ENCODE results near the gene USP9Y. TPM values are rescaled to one million over a fixed set of nuclear protein-coding genes. Genes with fewer than 3 reads are reported as not detected.
"Not testable (repeated sequence)": the region's sequence is repeated elsewhere in the genome, so short reads cannot be mapped to it uniquely, and the experiment has no call there.

USP9Y gene, protein sequence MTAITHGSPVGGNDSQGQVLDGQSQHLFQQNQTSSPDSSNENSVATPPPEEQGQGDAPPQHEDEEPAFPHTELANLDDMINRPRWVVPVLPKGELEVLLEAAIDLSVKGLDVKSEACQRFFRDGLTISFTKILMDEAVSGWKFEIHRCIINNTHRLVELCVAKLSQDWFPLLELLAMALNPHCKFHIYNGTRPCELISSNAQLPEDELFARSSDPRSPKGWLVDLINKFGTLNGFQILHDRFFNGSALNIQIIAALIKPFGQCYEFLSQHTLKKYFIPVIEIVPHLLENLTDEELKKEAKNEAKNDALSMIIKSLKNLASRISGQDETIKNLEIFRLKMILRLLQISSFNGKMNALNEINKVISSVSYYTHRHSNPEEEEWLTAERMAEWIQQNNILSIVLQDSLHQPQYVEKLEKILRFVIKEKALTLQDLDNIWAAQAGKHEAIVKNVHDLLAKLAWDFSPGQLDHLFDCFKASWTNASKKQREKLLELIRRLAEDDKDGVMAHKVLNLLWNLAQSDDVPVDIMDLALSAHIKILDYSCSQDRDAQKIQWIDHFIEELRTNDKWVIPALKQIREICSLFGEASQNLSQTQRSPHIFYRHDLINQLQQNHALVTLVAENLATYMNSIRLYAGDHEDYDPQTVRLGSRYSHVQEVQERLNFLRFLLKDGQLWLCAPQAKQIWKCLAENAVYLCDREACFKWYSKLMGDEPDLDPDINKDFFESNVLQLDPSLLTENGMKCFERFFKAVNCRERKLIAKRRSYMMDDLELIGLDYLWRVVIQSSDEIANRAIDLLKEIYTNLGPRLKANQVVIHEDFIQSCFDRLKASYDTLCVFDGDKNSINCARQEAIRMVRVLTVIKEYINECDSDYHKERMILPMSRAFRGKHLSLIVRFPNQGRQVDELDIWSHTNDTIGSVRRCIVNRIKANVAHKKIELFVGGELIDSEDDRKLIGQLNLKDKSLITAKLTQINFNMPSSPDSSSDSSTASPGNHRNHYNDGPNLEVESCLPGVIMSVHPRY (N-terminal part only)
- total RNA-seq: 10 to 100 TPM; 10.7 to 13.5 TPM

DNA sequence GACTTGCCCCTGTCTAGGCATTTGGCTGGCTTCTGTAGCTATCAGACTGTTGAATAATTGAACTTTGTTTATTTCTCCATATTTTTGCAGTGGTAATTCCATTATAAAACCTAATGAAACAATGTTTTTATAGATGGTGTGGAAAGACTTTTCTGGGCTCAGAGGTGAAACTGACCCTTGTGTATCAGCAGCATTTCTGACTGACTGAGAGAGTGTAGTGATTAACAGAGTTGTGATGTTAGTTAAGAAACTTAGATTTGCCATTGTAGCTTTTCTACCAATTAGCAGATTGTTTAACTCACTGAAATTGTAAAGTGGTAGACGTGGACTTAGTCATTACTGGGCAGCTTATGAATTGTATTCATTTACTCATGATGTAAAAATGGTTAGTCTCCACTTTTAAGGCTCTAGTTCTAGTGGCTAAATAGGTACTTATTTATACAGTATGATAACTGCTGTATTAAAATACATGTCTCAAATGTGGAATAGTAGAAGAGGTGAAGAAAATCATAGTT, at the start of gene USP9Y:
Gene USP9Y, plus strand, starts transcription at position 51 of the 515 bp plus-strand sequence. CDS start 8,217 bp downstream, outside the sequence.
- ChIA-PET CTCF (no interaction called here), POLR2A (no interaction called here)

DNA sequence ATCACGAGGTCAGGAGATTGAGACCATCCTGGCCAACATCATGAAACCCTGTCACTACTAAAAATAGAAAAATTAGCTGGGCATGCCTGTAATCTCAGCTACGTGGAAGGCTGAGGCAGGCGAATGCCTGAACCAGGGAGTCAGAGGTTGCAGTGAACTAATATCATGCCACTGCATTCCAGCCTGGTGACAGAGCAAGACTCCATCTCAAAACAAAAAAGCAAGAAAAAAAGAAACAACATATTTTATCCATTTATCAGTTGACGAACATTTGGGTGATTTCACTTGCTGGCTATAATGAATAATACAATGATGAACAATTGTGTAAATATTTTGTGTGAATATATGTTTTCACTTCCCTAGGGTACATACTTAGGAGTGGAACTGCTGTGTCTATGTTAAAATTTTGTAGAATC, 49.4 kb upstream of the USP9Y start:
- ChIA-PET POLR2A (no interaction called here), CTCF (no interaction called here)

DNA sequence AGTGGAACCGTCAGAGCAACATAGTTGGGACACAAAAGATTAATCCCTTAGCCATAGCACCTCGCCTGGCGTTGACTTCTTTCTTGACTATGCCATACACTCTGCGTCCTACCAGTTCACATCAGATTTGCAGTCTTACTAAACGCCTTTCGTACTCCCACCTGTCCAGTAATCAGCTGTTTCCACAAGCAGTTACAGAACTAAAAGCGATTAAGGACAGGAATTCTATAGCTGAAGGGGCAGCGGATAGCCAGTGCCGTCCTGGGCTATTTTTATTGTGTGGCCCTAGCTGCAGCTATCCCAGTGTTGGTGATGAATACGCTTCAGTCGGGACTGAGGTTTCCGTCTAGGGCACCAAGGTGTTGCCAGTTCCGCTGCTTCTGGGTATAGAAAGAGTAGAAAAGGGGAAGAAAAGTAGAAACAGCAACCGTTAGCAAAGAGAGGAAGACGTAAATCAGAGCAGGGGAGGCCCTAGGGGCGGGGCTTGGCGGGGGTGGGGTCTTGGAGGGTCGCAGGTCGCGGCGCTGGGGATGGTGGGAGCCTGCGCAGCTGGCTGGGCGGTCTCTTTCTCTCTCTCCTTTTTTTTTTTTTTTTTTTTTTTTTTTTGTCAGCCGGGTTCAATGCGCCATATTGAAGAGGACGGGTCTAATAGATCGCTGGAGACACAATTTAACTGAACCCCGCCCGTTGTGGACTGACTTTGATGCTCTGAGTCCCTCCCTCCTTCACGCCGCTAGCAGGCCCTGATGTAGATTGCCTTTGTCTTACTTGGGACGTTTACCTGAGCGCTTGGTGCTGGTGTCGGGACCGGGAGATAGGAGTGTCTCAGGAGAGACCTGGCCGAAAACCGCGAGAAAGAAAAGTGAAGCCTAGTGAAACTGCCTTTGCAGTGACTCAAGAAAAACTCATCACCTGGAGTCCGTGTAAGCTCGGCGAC, 39.0 kb upstream of the USP9Y start:
- CTCF ChIA-PET: interaction anchor here (0.6 kb wide), 2 partner anchors 121 to 1630 kb away, joined by 3 to 8 read pairs; no protein-coding TSS in a partner anchor

DNA sequence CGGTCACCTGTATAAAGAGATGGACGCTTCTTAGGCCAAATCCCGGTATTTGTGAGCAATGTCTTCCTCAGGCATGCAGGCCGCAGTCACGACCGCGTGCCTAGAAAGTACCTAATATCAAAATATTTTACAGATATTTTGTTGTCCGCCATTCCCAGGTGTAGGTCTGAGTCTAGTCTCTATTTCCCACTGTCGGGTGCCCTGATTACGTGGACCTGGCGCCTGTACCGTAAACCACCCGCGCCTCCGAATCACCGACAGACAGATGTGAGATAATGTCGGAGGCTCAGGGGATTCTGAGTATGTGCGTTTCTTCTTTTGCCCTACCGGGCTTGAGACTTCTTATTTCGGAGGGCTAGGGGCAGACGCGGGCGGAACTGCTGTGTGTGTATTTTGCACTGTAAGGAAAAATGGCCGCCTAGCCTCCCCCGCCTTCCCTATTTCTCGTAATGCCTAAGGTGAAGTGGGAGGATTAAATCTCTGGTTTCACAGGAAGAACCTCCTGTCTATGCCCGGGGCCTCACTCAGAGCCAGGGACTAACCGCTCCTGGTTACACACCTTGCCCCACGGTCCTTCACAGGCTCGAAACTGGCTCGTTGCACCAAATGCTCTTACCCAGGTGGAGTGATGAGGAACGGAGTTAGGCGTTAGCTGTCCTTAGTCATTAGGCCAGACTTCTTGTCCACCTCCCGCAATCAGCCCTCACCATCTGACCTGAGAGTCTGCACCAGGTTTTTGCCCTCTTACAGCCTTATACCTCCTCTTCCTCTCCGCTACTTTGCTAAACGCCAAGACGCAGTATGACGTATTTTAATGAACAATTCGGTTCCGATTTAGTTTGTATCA, 38.1 kb upstream of the USP9Y start:
- CTCF ChIA-PET: no interaction called here
- POLR2A ChIA-PET: interaction anchor here (0.6 to 2.0 kb wide), 2 partner anchors 50 to 242 kb away, joined by 6 to 9 read pairs; partner anchors contain the start of gene DDX3Y

More for the DNA sequence above, 39.0 kb upstream of the USP9Y start:
- POLR2A ChIA-PET: interaction anchor here (0.6 to 2.0 kb wide), 4 partner anchors 13 to 243 kb away, joined by 4 to 15 read pairs (median 9); partner anchors contain the start of gene DDX3Y

DNA sequence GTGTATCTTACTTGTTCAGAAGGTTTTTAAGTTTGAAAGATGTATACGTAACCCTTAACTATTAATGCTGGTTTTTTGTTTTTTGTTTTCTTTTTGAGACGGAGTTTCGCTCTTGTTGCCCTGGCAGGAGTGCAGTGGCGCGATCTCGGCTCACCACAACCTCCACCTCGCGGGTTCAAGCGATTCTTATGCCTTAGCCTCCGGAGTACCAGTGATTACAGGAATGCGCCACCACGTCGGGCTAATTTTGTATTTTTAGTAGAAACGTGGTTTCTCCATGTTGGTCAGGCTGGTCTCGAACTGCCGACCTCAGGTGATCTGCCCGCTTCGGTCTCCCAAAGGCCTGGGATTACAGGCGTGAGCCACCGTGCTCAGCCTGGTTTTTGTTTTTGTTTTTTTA, 37.2 kb upstream of the USP9Y start:
- POLR2A ChIA-PET: interaction anchor here (0.6 kb wide), 1 partner anchor 49 kb away, joined by 6 read pairs; no protein-coding TSS in a partner anchor
- CTCF ChIA-PET: not testable (repeated sequence)

DNA sequence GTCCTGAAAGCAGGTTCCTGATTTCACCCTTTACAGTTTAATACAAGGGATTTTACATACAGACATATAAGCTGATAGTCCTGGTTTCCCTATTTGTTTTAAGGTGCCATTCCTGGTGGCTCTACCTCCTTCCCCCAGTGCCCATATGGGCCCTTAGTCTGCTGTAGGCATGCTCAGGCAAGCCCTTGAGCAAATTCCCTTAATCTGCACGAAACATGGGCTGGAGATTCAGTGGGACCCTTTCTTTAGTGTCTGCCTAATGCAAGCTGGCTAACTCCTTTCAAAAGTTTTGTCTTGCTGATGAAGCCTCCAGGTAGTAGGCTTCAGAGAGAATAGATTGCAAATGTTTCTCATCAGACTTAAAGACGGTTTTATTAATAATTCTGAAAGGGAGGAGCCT, 22.9 kb upstream of the USP9Y start:
- POLR2A ChIA-PET: no interaction called here
- CTCF ChIA-PET: no interaction called here

DNA sequence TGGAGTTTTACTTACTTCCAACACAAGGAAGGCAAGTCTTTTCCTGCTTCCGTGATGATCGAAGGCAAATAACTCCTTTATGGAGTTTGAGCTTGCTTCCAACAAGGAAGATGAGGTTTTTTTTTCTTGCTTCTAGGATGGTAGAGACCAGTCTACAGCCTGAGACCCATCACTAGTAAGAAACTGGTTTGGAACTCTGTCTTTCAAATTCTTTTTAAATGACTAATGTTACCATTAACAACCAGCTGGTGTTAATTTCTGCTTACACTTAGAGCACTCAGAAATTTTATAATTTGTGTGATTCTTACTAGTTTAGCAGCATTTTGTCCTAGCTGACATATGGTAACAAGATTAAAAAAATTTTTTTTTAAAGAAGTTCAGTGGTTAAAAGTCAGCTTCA, 19.5 kb upstream of the USP9Y start:
- ChIA-PET POLR2A (no interaction called here), CTCF (no interaction called here)

DNA sequence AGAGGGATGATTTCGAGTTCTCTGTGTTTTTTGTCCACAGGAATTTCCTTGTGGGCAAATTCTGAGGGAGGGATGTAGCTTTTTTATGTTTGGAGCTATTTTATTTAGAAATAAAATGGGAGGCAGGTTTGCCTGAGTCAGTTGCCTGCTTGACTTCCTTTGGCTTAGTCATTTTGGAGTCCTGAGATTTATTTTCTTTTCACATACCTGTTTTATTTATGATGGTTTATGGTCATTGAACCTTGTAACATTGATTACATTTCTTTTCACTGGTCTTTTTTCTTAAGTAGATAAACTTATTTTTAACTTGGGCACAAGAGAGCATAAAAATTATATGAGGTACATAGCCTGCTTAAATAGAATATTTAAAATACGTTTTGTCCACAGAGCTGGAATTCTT, 12.7 kb upstream of the USP9Y start:
- ChIA-PET POLR2A (no interaction called here), CTCF (no interaction called here)

DNA sequence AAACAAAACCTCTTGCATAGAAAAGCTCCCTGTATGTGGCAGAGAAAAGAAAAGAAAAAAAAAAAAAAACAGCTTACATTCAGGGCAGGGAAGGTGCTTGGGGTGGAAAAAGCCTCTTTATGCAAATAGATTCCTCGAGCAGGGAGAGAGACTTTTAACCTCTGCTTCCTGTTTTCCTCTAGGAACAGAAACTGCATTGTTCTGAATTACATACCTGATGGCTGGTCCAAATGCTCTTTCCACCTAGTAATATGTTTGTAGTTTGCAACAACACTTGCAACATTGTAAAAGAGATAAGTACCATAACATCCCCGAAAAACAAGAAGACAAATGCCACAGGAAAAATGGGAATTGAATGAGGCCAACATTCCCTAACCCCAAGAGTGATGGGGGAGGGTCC, 944 bp upstream of the USP9Y start:
- ChIA-PET CTCF (no interaction called here), POLR2A (no interaction called here)

DNA sequence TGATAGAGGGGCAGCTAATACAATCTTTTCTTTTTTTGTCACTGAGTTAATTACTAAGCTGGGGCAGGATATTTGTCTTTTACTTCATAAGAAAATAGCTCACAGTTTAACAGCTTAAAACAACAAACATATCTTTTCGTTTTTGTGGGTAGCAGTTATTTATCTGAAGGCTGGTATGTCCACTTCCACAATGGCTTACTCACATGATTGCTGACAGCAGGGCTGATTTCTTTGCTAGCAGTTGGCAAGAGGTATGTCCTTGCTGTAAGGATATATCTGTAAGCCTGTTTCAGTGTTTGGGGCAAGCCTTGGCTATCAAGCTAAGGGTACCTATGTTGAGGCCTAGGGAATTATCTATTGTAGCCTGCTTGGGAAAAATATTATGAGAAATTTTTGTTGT, 1.1 kb downstream of the USP9Y start:
- ChIA-PET CTCF (no interaction called here), POLR2A (no interaction called here)

DNA sequence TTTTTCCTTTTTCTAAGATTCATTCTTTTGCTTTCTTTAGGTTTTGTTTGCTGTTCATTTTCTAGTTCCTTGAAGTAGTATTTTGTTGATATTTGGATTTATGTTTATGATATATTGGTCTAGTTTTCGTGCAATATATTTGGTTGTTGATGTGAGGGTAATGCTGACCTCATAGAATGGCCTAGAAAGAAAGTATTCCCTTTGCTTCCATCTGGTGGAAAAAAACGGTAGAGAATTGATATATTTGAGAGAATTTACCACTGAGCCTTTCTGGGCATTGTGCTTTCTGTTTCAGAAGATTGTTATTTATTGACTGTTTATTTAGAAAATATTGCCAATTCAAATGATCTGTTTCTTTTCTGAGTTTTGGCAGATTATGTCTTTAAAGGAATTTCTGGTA, 9.4 kb downstream of the USP9Y start:
- ChIA-PET POLR2A (no interaction called here), CTCF (no interaction called here)

DNA sequence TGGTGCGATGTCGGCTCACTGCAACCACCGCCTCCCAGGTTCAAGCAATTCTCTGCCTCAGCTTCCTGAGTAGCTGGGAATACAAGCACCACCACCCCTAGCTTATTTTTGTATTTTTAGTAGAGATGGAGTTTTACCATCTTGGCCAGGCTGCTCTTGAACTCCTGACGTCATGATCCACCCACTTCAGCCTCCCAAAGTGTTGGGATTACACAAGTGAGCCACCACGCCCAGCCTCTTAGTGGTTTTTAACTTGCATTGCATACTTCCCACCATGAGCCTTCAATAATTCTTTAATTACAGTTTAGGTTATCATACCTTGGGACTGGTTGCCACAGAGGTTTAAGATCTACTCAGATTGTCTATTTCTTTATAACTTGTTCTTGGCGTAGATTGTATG, 14.3 kb downstream of the USP9Y start:
- ChIA-PET POLR2A (no interaction called here), CTCF (no interaction called here)

DNA sequence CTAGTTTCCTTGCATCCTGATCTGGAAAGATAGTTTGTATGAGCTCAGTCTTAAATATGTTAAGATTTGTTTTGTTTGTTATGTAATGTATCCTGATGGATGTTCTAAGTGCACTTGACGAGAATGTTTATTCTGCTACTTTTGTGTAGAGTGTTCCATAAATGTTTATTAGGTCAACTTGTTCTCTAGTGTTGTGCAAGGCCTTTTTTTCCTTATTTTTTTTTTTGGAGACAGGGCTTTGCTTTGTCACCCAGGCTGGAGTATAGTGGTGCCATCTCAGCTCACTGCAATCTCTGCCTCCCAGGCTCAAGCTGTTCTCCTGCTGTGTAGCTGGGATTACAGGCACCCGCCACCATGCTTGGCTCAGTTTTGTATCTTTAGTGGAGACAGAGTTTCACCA, 28.7 kb downstream of the USP9Y start:
- ChIA-PET POLR2A (no interaction called here), CTCF (no interaction called here)

DNA sequence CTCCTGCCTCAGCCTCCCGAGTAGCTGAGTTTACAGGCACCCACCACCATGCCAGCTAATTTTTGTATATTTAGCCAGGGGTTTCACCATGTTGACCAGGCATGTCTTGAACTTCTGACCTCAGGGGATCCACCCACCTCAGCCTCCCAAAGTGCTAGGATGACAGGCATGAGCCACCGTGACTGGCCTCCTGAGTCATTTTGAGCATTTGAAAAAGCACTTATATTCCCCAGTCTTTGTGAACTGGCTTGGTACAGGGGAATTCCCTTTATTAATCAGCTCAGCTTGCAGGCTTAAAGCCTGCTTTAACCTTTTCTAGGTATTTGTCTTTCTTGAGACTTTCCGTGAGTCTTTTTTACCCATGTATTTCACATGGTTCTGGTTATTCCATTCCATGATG, 32.6 kb downstream of the USP9Y start:
- ChIA-PET CTCF (no interaction called here), POLR2A (no interaction called here)

DNA sequence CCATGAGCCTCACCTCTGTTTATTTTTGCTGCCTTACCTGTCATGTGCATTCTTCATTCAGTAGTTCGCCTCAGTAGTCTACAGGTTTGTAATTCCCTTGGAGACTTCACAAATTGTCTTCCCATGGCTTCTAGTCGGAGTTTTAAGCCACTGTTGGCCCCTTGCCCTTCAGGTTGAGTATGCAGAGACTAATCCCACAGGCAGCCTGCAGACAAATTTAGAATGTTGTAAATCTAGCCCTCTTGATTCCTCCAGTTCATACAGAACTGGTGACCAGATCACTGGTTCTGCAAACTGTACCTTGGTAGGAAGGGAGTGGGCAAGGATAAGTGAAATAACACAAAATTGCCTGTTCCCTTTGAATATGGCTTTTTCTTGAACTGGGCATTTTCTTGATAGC, 33.0 kb downstream of the USP9Y start:
- POLR2A ChIA-PET: no interaction called here
- CTCF ChIA-PET: no interaction called here

DNA sequence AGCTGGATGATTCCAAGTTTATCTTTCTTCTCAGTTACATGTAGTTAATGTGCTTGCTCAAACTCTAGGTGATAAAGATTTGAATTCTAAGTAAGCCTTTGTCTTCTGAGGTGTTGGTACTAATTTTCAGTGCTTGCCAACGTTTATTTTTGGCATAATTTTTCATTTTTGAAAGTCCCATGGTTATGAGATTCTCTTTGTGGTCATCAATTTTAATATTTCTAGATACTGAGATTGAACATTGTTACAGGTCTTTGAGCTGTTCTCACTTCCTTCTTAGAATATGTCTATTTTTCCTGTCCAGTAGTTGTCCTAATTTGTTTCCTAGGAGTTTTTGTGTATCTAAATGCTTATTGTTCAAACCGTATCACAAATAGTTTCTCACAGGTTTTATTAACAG, 40.4 kb downstream of the USP9Y start:
- ChIA-PET POLR2A (no interaction called here), CTCF (no interaction called here)

DNA sequence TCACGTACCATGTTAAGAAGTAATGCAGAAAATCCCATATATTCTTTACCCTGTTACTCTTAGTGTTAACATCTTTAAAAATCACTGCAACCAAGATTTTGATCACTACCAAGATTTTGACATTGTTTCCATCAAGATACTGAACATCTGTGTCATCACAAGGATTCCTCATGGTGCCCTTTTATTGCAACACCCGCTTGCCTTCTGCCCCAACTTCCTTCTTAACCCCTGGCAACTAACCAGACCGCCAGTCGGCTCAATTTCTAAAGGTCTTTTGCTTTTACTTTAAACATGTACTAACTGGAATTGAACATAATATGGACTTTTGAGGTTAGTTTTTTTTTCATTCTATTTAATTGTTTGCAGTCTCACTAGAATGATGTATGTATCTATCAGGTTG, 41.7 kb downstream of the USP9Y start:
- POLR2A ChIA-PET: no interaction called here
- CTCF ChIA-PET: no interaction called here

DNA sequence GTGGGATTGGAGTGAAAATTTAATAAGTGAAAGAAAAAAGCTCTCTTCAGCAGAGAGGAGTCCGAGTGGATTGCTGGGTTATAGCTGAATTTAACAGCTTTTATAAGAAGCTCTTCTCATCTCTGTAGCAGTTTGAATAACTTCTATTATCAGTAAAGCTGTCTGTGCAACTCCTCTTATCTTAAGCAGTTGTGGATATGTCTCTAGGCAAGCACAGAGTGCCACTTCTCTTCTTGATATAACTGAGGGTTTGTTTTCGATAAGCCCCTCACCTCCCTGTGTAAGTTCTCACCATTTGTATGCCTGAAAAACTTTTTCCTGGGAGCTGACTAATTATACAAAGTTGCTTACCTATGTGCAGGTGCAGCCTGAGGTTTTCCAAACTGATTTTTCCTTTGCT, 43.1 kb downstream of the USP9Y start:
- POLR2A ChIA-PET: no interaction called here
- CTCF ChIA-PET: no interaction called here

DNA sequence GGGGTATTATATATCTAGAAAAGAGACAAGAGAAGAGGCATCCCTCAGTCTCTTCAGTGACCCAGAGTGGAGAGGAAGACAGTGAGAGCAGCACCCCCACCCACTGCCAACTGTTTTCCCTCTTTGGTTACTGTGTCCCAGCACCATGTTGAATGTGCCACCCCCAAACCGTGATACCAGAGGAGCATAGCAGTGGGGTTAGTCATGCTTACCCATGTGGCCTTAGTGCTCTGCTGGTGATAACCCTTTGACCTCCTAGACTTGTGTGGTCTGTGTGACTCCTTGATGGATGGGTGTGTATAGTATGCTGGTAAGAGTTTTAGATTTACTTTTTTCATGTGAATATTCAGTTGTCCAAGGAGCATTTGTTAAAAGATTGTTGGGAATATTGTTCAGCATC, 48.3 kb downstream of the USP9Y start:
- CTCF ChIA-PET: no interaction called here
- POLR2A ChIA-PET: no interaction called here

Measured in activated CD8-positive, alpha-beta memory T cell treated with anti-CD3 and anti-CD28 coated beads for 36 hours (primary cell).